ENCODE measurements around the gene MS4A4A.
"Not testable (repeated sequence)": the region's sequence is repeated elsewhere in the genome, so short reads cannot be mapped to it uniquely, and the experiment has no call there.

Gene MS4A4A

GRCh38 chr11:60301178-60301577 is 20.7 kb downstream of the MS4A4A start:
- no peak overlapping the region for H3K4me3 ChIP-seq (ENCODE audit: low read length in 2 of 2)
- H3K9ac ChIP-seq (ENCODE audit: low read depth in 1 of 2, low read length in 2 of 2) = no peak overlapping the region
- no peak overlapping the region for H3K27ac ChIP-seq (ENCODE audit: low read depth in 2 of 2, low read length in 2 of 2)
- no peaks in the 10 kb centered on the region for H3K4me1 ChIP-seq (ENCODE audit: control insufficient read depth in 2 of 2, insufficient read depth in 2 of 2, low read length in 2 of 2)
- H3K9me3 ChIP-seq (ENCODE audit: control insufficient read depth in 2 of 2, low read length in 2 of 2) = no peaks in the 10 kb centered on the region
- H3K27me3 ChIP-seq (ENCODE audit: control insufficient read depth in 2 of 2, insufficient read depth in 2 of 2, low read length in 2 of 2) = peaks cover 0 to 3% of the 10 kb centered on the region in 2 donors
- H3K36me3 ChIP-seq (ENCODE audit: control insufficient read depth in 2 of 2, insufficient read depth in 2 of 2, low read length in 2 of 2) = no peaks in the 10 kb centered on the region

- not testable (repeated sequence) for H3K27me3 ChIP-seq (ENCODE audit: control insufficient read depth in 2 of 2, insufficient read depth in 2 of 2, low read length in 2 of 2)
Observed at GRCh38 chr11:60301884-60302283, 21.4 kb downstream of the MS4A4A start.

GRCh38 chr11:60303661-60304060 is 23.2 kb downstream of the MS4A4A start:
- Histone ChIP-seq H3K4me3 (ENCODE audit: low read length in 2 of 2) (no peak overlapping the region), H3K27me3 (ENCODE audit: control insufficient read depth in 2 of 2, insufficient read depth in 2 of 2, low read length in 2 of 2) (no peaks in the 10 kb centered on the region)

More at GRCh38 chr11:60301884-60302283, 21.4 kb downstream of the MS4A4A start:
- not testable (repeated sequence) for H3K9ac ChIP-seq (ENCODE audit: low read depth in 1 of 2, low read length in 2 of 2); H3K27ac ChIP-seq (ENCODE audit: low read depth in 2 of 2, low read length in 2 of 2); H3K36me3 ChIP-seq (ENCODE audit: control insufficient read depth in 2 of 2, insufficient read depth in 2 of 2, low read length in 2 of 2); H3K4me3 ChIP-seq (ENCODE audit: low read length in 2 of 2); H3K9me3 ChIP-seq (ENCODE audit: control insufficient read depth in 2 of 2, low read length in 2 of 2); H3K4me1 ChIP-seq (ENCODE audit: control insufficient read depth in 2 of 2, insufficient read depth in 2 of 2, low read length in 2 of 2)

GRCh38 chr11:60305906-60306619 is 25.6 kb downstream of the MS4A4A start:
- Histone ChIP-seq H3K27ac (ENCODE audit: low read depth in 2 of 2, low read length in 2 of 2) (no peak overlapping the region), H3K4me1 (ENCODE audit: control insufficient read depth in 2 of 2, insufficient read depth in 2 of 2, low read length in 2 of 2) (no peaks in the 10 kb centered on the region), H3K36me3 (ENCODE audit: control insufficient read depth in 2 of 2, insufficient read depth in 2 of 2, low read length in 2 of 2) (no peaks in the 10 kb centered on the region), H3K9ac (ENCODE audit: low read depth in 1 of 2, low read length in 2 of 2) (no peak overlapping the region), H3K27me3 (ENCODE audit: control insufficient read depth in 2 of 2, insufficient read depth in 2 of 2, low read length in 2 of 2) (no peaks in the 10 kb centered on the region), H3K4me3 (ENCODE audit: low read length in 2 of 2) (no peak overlapping the region), H3K9me3 (ENCODE audit: control insufficient read depth in 2 of 2, low read length in 2 of 2) (no peaks in the 10 kb centered on the region)

More at GRCh38 chr11:60303661-60304060, 23.2 kb downstream of the MS4A4A start:
- H3K9me3 ChIP-seq (ENCODE audit: control insufficient read depth in 2 of 2, low read length in 2 of 2) = no peaks in the 10 kb centered on the region
- no peak overlapping the region for H3K27ac ChIP-seq (ENCODE audit: low read depth in 2 of 2, low read length in 2 of 2)
- no peaks in the 10 kb centered on the region for H3K36me3 ChIP-seq (ENCODE audit: control insufficient read depth in 2 of 2, insufficient read depth in 2 of 2, low read length in 2 of 2)
- no peak overlapping the region for H3K9ac ChIP-seq (ENCODE audit: low read depth in 1 of 2, low read length in 2 of 2)
- no peaks in the 10 kb centered on the region for H3K4me1 ChIP-seq (ENCODE audit: control insufficient read depth in 2 of 2, insufficient read depth in 2 of 2, low read length in 2 of 2)

- Histone ChIP-seq H3K27ac (ENCODE audit: low read depth in 2 of 2, low read length in 2 of 2) (no peak overlapping the region), H3K9ac (ENCODE audit: low read depth in 1 of 2, low read length in 2 of 2) (no peak overlapping the region), H3K9me3 (ENCODE audit: control insufficient read depth in 2 of 2, low read length in 2 of 2) (no peaks in the 10 kb centered on the region), H3K36me3 (ENCODE audit: control insufficient read depth in 2 of 2, insufficient read depth in 2 of 2, low read length in 2 of 2) (no peaks in the 10 kb centered on the region), H3K4me1 (ENCODE audit: control insufficient read depth in 2 of 2, insufficient read depth in 2 of 2, low read length in 2 of 2) (no peaks in the 10 kb centered on the region), H3K4me3 (ENCODE audit: low read length in 2 of 2) (no peak overlapping the region), H3K27me3 (ENCODE audit: control insufficient read depth in 2 of 2, insufficient read depth in 2 of 2, low read length in 2 of 2) (no peaks in the 10 kb centered on the region)
Observed at GRCh38 chr11:60307507-60308195, 27.2 kb downstream of the MS4A4A start.

- Histone ChIP-seq H3K4me3 (ENCODE audit: low read length in 2 of 2) (no peak overlapping the region), H3K9me3 (ENCODE audit: control insufficient read depth in 2 of 2, low read length in 2 of 2) (no peaks in the 10 kb centered on the region), H3K4me1 (ENCODE audit: control insufficient read depth in 2 of 2, insufficient read depth in 2 of 2, low read length in 2 of 2) (no peaks in the 10 kb centered on the region), H3K27me3 (ENCODE audit: control insufficient read depth in 2 of 2, insufficient read depth in 2 of 2, low read length in 2 of 2) (no peaks in the 10 kb centered on the region), H3K9ac (ENCODE audit: low read depth in 1 of 2, low read length in 2 of 2) (no peak overlapping the region), H3K27ac (ENCODE audit: low read depth in 2 of 2, low read length in 2 of 2) (peak overlapping the region in 1 of 2 donors; percentile 13), H3K36me3 (ENCODE audit: control insufficient read depth in 2 of 2, insufficient read depth in 2 of 2, low read length in 2 of 2) (no peaks in the 10 kb centered on the region)
Observed at GRCh38 chr11:60310407-60310998, 30.0 kb downstream of the MS4A4A start.

GRCh38 chr11:60314635-60315321 is 34.3 kb downstream of the MS4A4A start:
- Histone ChIP-seq H3K27ac (ENCODE audit: low read depth in 2 of 2, low read length in 2 of 2) (peak overlapping the region; percentile 6 to 24), H3K4me1 (ENCODE audit: control insufficient read depth in 2 of 2, insufficient read depth in 2 of 2, low read length in 2 of 2) (no peaks in the 10 kb centered on the region), H3K36me3 (ENCODE audit: control insufficient read depth in 2 of 2, insufficient read depth in 2 of 2, low read length in 2 of 2) (no peaks in the 10 kb centered on the region), H3K9ac (ENCODE audit: low read depth in 1 of 2, low read length in 2 of 2) (no peak overlapping the region), H3K4me3 (ENCODE audit: low read length in 2 of 2) (no peak overlapping the region), H3K9me3 (ENCODE audit: control insufficient read depth in 2 of 2, low read length in 2 of 2) (no peaks in the 10 kb centered on the region), H3K27me3 (ENCODE audit: control insufficient read depth in 2 of 2, insufficient read depth in 2 of 2, low read length in 2 of 2) (no peaks in the 10 kb centered on the region)

GRCh38 chr11:60315871-60316270 is 35.4 kb downstream of the MS4A4A start:
- Histone ChIP-seq H3K9ac (ENCODE audit: low read depth in 1 of 2, low read length in 2 of 2) (no peak overlapping the region), H3K4me3 (ENCODE audit: low read length in 2 of 2) (no peak overlapping the region), H3K36me3 (ENCODE audit: control insufficient read depth in 2 of 2, insufficient read depth in 2 of 2, low read length in 2 of 2) (no peaks in the 10 kb centered on the region), H3K27ac (ENCODE audit: low read depth in 2 of 2, low read length in 2 of 2) (no peak overlapping the region), H3K9me3 (ENCODE audit: control insufficient read depth in 2 of 2, low read length in 2 of 2) (no peaks in the 10 kb centered on the region), H3K4me1 (ENCODE audit: control insufficient read depth in 2 of 2, insufficient read depth in 2 of 2, low read length in 2 of 2) (no peaks in the 10 kb centered on the region), H3K27me3 (ENCODE audit: control insufficient read depth in 2 of 2, insufficient read depth in 2 of 2, low read length in 2 of 2) (no peaks in the 10 kb centered on the region)

- H3K9me3 ChIP-seq (ENCODE audit: control insufficient read depth in 2 of 2, low read length in 2 of 2) = no peaks in the 10 kb centered on the region
- no peaks in the 10 kb centered on the region for H3K4me1 ChIP-seq (ENCODE audit: control insufficient read depth in 2 of 2, insufficient read depth in 2 of 2, low read length in 2 of 2)
- H3K9ac ChIP-seq (ENCODE audit: low read depth in 1 of 2, low read length in 2 of 2) = no peak overlapping the region
- no peak overlapping the region for H3K27ac ChIP-seq (ENCODE audit: low read depth in 2 of 2, low read length in 2 of 2)
- no peaks in the 10 kb centered on the region for H3K36me3 ChIP-seq (ENCODE audit: control insufficient read depth in 2 of 2, insufficient read depth in 2 of 2, low read length in 2 of 2)
- no peak overlapping the region for H3K4me3 ChIP-seq (ENCODE audit: low read length in 2 of 2)
- H3K27me3 ChIP-seq (ENCODE audit: control insufficient read depth in 2 of 2, insufficient read depth in 2 of 2, low read length in 2 of 2) = no peaks in the 10 kb centered on the region
Observed at GRCh38 chr11:60316317-60316716, 35.9 kb downstream of the MS4A4A start.

GRCh38 chr11:60318726-60319125 is 38.3 kb downstream of the MS4A4A start:
- H3K36me3 ChIP-seq (ENCODE audit: control insufficient read depth in 2 of 2, insufficient read depth in 2 of 2, low read length in 2 of 2) = no peaks in the 10 kb centered on the region
- H3K27ac ChIP-seq (ENCODE audit: low read depth in 2 of 2, low read length in 2 of 2) = no peak overlapping the region
- H3K9me3 ChIP-seq (ENCODE audit: control insufficient read depth in 2 of 2, low read length in 2 of 2) = no peaks in the 10 kb centered on the region
- no peaks in the 10 kb centered on the region for H3K4me1 ChIP-seq (ENCODE audit: control insufficient read depth in 2 of 2, insufficient read depth in 2 of 2, low read length in 2 of 2)
- H3K4me3 ChIP-seq (ENCODE audit: low read length in 2 of 2) = no peak overlapping the region
- H3K9ac ChIP-seq (ENCODE audit: low read depth in 1 of 2, low read length in 2 of 2) = no peak overlapping the region
- H3K27me3 ChIP-seq (ENCODE audit: control insufficient read depth in 2 of 2, insufficient read depth in 2 of 2, low read length in 2 of 2) = no peaks in the 10 kb centered on the region
